MM.1S (cell line): ENCODE measurements around the gene GPR89A.
"Not testable (repeated sequence)": the region's sequence is repeated elsewhere in the genome, so short reads cannot be mapped to it uniquely, and the experiment has no call there.

Experiments
- CTCF ChIP-seq: fragments of 300-600 bp; sonication (generic); IDR thresholded peaks from 2 replicates; pipeline ENCODE4 v1.5.1; 2016; ENCODE audit warnings: antibody characterized with exemption, low read length, mixed read lengths
- EZH2phosphoT487 ChIP-seq: fragments of 300-600 bp; sonication (generic); IDR thresholded peaks from 2 replicates; pipeline ENCODE4 v1.6.1; 2018; ENCODE audit warnings: antibody characterized with exemption, low read length

GRCh38 chr1:145592347-145592746, 15.4 kb upstream of the GPR89A start:
- TF ChIP-seq CTCF, EZH2phosphoT487: not testable (repeated sequence)
